DOHH2 (cell line): ENCODE results near the gene ZNF280B.

Source experiments
- H3F3A ChIP-seq: fragments of 200-600 bp; sonication (generic), shearing (Covaris generic); 2 replicates; pipeline ENCODE4 v1.6.0; 2016; ENCODE audit warnings: antibody characterized with exemption, mild to moderate bottlenecking; ENCODE audit not compliant: control insufficient read depth, insufficient read depth
- H3K27ac ChIP-seq: fragments of 200-600 bp; sonication (generic); 2 replicates; pipeline ENCODE4 v1.5.1; 2014; ENCODE audit warnings: low read depth, mild to moderate bottlenecking, low read length, moderate library complexity
- H3K27me3 ChIP-seq: fragments of 200-600 bp; sonication (generic); 2 replicates; pipeline ENCODE4 v1.6.1; 2014; ENCODE audit warnings: mild to moderate bottlenecking, low read length, mixed read lengths; ENCODE audit not compliant: control insufficient read depth
- H3K36me3 ChIP-seq: fragments of 200-600 bp; sonication (generic); 2 replicates; pipeline ENCODE4 v1.6.1; 2014; ENCODE audit warnings: mild to moderate bottlenecking, low read length, moderate library complexity, mixed read lengths; ENCODE audit not compliant: control insufficient read depth
- H3K4me1 ChIP-seq: fragments of 200-600 bp; sonication (generic); 2 replicates; pipeline ENCODE4 v1.6.1; 2014; ENCODE audit warnings: mild to moderate bottlenecking, low read length, mixed read lengths; ENCODE audit not compliant: control insufficient read depth
- H3K4me2 ChIP-seq: fragments of 200-600 bp; sonication (generic); 2 replicates; pipeline ENCODE4 v1.6.0; 2014; ENCODE audit warnings: mild to moderate bottlenecking, low read length, moderate library complexity
- H3K4me3 ChIP-seq: fragments of 200-600 bp; sonication (generic); 2 replicates; pipeline ENCODE4 v1.5.1; 2014; ENCODE audit warnings: mild to moderate bottlenecking, low read length, mixed read lengths
- H3K79me2 ChIP-seq: fragments of 200-600 bp; sonication (generic); 2 replicates; pipeline ENCODE4 v1.6.1; 2014; ENCODE audit warnings: mild to moderate bottlenecking, low read length, mixed read lengths; ENCODE audit not compliant: control insufficient read depth
- H3K9me2 ChIP-seq: fragments of 200-600 bp; sonication (generic); replicated peaks from 2 replicates; pipeline ENCODE4 v1.6.1; 2014; ENCODE audit warnings: mild to moderate bottlenecking, low read length, mixed read lengths; ENCODE audit not compliant: control insufficient read depth
- H3K9me3 ChIP-seq: fragments of 200-600 bp; sonication (generic); 2 replicates; pipeline ENCODE4 v1.6.1; 2014; ENCODE audit warnings: antibody characterized with exemption, low read length, mixed read lengths; ENCODE audit not compliant: control insufficient read depth, insufficient read depth
- H4K20me1 ChIP-seq: fragments of 200-600 bp; sonication (generic); 2 replicates; pipeline ENCODE4 v1.6.0; 2014; ENCODE audit warnings: low read depth, mild to moderate bottlenecking, antibody characterized with exemption, low read length, moderate library complexity; ENCODE audit not compliant: control insufficient read depth, insufficient read depth
- EZH2phosphoT487 ChIP-seq: fragments of 200-600 bp; sonication (generic); IDR thresholded peaks from 2 replicates; pipeline ENCODE4 v1.6.1; 2017; ENCODE audit warnings: borderline replicate concordance, mild to moderate bottlenecking, antibody characterized with exemption, low read length, moderate library complexity, mixed read lengths
- TF ChIP-seq, protein P1 (sequence below): fragments of 200-600 bp; sonication (generic); IDR thresholded peaks from one replicate; pipeline ENCODE4 v1.5.1; 2014; ENCODE audit warnings: antibody characterized with exemption, mild to moderate bottlenecking, low read depth, low read length; ENCODE audit not compliant: poor library complexity, severe bottlenecking

ZNF280B gene

DNA sequence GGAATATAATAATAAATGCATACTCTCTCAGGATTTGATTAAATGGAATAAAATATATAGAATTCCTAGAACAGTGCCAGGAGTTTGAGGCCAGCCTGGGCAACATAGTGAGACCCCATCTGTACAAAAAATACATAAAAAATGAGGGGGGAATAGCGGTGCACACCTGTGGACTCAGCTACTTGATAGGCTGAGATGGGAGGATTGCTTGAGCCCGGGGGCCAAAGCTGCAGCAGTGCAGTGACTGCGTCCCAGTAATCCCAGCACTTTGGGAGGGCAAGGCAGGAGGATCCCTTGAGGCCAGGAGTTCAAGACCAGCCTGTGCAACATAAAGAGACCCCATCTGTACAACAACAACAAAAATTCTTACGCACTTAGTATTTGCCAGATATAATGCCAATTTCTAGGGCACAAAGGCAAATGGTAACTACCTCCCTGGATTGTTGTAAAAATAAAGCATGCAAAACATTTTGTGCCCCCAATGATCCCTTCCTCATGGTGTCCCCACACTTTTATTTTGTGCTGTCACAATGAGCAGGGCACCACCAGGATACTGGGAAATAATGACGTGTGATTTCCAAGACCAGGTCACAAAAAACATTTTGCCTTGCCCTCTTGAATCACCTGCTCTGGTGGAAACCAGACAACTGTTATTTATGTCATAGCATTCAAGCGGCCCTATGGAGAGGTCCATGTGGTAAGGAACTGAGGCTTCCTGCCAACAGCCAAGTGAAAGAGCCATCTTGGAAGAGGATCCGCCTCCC, 29.9 kb upstream of the ZNF280B start:
- no peaks in the 10 kb centered on the region for H3F3A ChIP-seq
- H3K36me3 ChIP-seq = no peaks in the 10 kb centered on the region
- H3K9me3 ChIP-seq = no peaks in the 10 kb centered on the region
- H3K4me1 ChIP-seq = no peaks in the 10 kb centered on the region
- no peaks in the 10 kb centered on the region for H4K20me1 ChIP-seq
- H3K4me2 ChIP-seq = no peak overlapping the region
- TF ChIP-seq, protein P1, sequence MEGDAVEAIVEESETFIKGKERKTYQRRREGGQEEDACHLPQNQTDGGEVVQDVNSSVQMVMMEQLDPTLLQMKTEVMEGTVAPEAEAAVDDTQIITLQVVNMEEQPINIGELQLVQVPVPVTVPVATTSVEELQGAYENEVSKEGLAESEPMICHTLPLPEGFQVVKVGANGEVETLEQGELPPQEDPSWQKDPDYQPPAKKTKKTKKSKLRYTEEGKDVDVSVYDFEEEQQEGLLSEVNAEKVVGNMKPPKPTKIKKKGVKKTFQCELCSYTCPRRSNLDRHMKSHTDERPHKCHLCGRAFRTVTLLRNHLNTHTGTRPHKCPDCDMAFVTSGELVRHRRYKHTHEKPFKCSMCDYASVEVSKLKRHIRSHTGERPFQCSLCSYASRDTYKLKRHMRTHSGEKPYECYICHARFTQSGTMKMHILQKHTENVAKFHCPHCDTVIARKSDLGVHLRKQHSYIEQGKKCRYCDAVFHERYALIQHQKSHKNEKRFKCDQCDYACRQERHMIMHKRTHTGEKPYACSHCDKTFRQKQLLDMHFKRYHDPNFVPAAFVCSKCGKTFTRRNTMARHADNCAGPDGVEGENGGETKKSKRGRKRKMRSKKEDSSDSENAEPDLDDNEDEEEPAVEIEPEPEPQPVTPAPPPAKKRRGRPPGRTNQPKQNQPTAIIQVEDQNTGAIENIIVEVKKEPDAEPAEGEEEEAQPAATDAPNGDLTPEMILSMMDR = no peak
- TF ChIP-seq EZH2phosphoT487 = no peak
- H3K79me2 ChIP-seq = no peaks in the 10 kb centered on the region
- no peak overlapping the region for H3K27ac ChIP-seq
- H3K4me3 ChIP-seq = no peak overlapping the region
- no peaks in the 10 kb centered on the region for H3K27me3 ChIP-seq
- no peaks in the 10 kb centered on the region for H3K9me2 ChIP-seq

DNA sequence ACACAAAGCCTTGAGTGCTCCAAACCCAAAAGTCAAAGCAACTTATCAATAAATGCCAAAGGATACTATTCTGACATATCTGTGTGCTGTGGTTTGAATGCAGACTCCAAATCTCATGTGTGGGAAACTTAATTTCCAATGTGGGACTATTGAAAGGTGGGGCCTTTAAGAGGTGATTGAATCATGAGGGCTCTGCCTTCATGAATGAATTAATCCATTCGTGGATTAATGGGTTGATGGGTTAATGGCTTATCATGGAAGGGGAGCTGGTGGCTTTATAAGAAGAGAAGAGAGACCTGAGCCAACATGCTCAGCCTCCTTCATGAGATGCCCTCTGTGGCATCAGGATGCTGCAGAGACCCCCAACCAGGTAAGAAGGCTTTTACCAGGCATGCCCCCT, 28.4 kb upstream of the ZNF280B start:
- no peak for TF ChIP-seq EZH2phosphoT487
- TF ChIP-seq, protein P1 = no peak
- Histone ChIP-seq H3F3A (no peaks in the 10 kb centered on the region), H3K9me2 (no peaks in the 10 kb centered on the region), H3K4me1 (no peaks in the 10 kb centered on the region), H3K27me3 (no peaks in the 10 kb centered on the region), H4K20me1 (no peaks in the 10 kb centered on the region), H3K36me3 (no peaks in the 10 kb centered on the region), H3K4me2 (no peak overlapping the region), H3K27ac (no peak overlapping the region), H3K79me2 (no peaks in the 10 kb centered on the region), H3K4me3 (no peak overlapping the region), H3K9me3 (no peaks in the 10 kb centered on the region)

DNA sequence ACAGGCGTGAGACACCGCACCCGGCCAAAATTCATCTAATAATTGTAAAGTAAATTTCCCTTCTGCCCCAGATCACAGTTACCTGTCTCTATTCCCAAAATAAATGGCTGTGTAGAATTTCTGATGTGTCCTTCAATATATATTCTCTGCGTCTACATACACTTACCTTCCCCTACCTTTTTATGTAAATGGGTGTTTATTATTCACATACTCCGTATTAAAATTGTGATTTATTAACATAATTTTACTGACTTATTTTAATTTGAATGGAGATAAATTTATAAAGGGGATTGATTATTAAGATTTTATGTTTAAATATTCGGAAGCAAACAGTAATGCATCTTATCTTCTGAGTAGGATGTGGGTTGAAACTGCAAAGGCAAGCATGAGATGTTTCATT, 28.0 kb upstream of the ZNF280B start:
- Histone ChIP-seq H3K4me1 (no peaks in the 10 kb centered on the region), H4K20me1 (no peaks in the 10 kb centered on the region), H3K4me3 (no peak overlapping the region), H3K27ac (no peak overlapping the region), H3K27me3 (no peaks in the 10 kb centered on the region), H3K9me2 (no peaks in the 10 kb centered on the region), H3F3A (no peaks in the 10 kb centered on the region), H3K4me2 (no peak overlapping the region), H3K9me3 (no peaks in the 10 kb centered on the region), H3K36me3 (no peaks in the 10 kb centered on the region), H3K79me2 (no peaks in the 10 kb centered on the region)
- TF ChIP-seq EZH2phosphoT487 = no peak
- TF ChIP-seq, protein P1 = no peak
